SK-N-SH (cell line): Measurements from ENCODE around the gene SH2B3. TPM values are rescaled to one million over a fixed set of nuclear protein-coding genes. Genes with fewer than 3 reads are reported as not detected.
A peak's percentile ranks its signal among the peaks of the same experiment; 100 is the strongest.

Source experiments
- CTCF ChIA-PET: fragments of 300-600, 350-600 bp; formaldehyde crosslinking; extraction: SDS; loops from one replicate; lab custom pipeline; 2021; lab: Yijun Ruan, JAX
- POLR2A ChIA-PET: fragments of 350-600 bp; sonication (Branson Sonifier 250); formaldehyde crosslinking; extraction: SDS; loops from one replicate; lab custom pipeline; 2020; ENCODE audit warnings: antibody characterized with exemption, inconsistent platforms; lab: Yijun Ruan, JAX
- DNase-seq: peaks from one replicate; pipeline ENCODE4 v3.0.0; 2012
- H2AFZ ChIP-seq: fragments of 200-600 bp; sonication (generic); 2 replicates; pipeline ENCODE4 v1.8.1; 2016; ENCODE audit warnings: antibody characterized with exemption, mild to moderate bottlenecking, low read depth
- H3F3A ChIP-seq: fragments of 200-600 bp; sonication (generic); replicated peaks from 2 replicates; pipeline ENCODE3; 2016; ENCODE audit warnings: antibody characterized with exemption, mild to moderate bottlenecking; ENCODE audit not compliant: insufficient read depth
- H3K27ac ChIP-seq, 2 experiments: fragments of 200-500 bp in 1 of 2; fragments of 200-600 bp in 1 of 2; sonication (Bioruptor generic) in 1 of 2; sonication (generic), shearing (Covaris generic) in 1 of 2; 2 replicates each; pipeline versions ENCODE4 v1.5.1 to v1.6.1; 2014 to 2016; ENCODE audit warnings: low read depth in 2 of 2, inconsistent platforms in 1 of 2, low read length in 1 of 2, mild to moderate bottlenecking in 1 of 2, mixed read lengths in 1 of 2
- H3K27me3 ChIP-seq: fragments of 200-600 bp; sonication (generic), shearing (Covaris generic); 2 replicates; pipeline ENCODE4 v1.6.1; 2016; ENCODE audit warnings: mixed run types; ENCODE audit not compliant: insufficient read depth
- H3K36me3 ChIP-seq, 2 experiments: fragments of 200-500 bp in 1 of 2; fragments of 200-600 bp in 1 of 2; sonication (Bioruptor generic) in 1 of 2; sonication (generic) in 1 of 2; replicated peaks in 1 of 2; 2 replicates each; pipeline versions ENCODE3 to v1.5.1; 2014 to 2016; ENCODE audit warnings: low read length in 1 of 2, mild to moderate bottlenecking in 1 of 2; ENCODE audit not compliant: insufficient read depth in 2 of 2, control insufficient read depth in 1 of 2
- H3K4me1 ChIP-seq, 2 experiments: fragments of 200-500 bp in 1 of 2; fragments of 200-600 bp in 1 of 2; sonication (Bioruptor generic) in 1 of 2; sonication (generic), shearing (Covaris generic) in 1 of 2; 2 replicates each; pipeline versions ENCODE4 v1.5.1 to v1.6.1; 2014 to 2016; ENCODE audit warnings: low read depth in 1 of 2, low read length in 1 of 2, mixed run types in 1 of 2; ENCODE audit not compliant: insufficient read depth in 2 of 2, control insufficient read depth in 1 of 2
- H3K4me2 ChIP-seq: fragments of 200-600 bp; sonication (generic), shearing (Covaris generic); 2 replicates; pipeline ENCODE4 v1.6.1; 2017; ENCODE audit warnings: mixed run types
- H3K4me3 ChIP-seq, 2 experiments: fragments of 200-500 bp in 1 of 2; fragments of 200-600 bp in 1 of 2; sonication (Bioruptor generic) in 1 of 2; sonication (generic), shearing (Covaris generic) in 1 of 2; 2 replicates each; pipeline versions ENCODE4 v1.5.1 to v1.8.1; 2014 to 2016; ENCODE audit warnings: low read depth in 2 of 2, inconsistent platforms in 1 of 2, low read length in 1 of 2, mild to moderate bottlenecking in 1 of 2, mixed read lengths in 1 of 2, moderate library complexity in 1 of 2
- H3K79me2 ChIP-seq: fragments of 200-600 bp; sonication (generic); 2 replicates; pipeline ENCODE4 v1.8.1; 2017; ENCODE audit warnings: mild to moderate bottlenecking; ENCODE audit not compliant: insufficient read depth
- H3K9ac ChIP-seq: fragments of 200-600 bp; sonication (generic); 2 replicates; pipeline ENCODE4 v1.6.1; 2017; ENCODE audit warnings: mixed run types
- H3K9me2 ChIP-seq: fragments of 200-600 bp; sonication (generic); 2 replicates; pipeline ENCODE4 v1.6.1; 2017; ENCODE audit warnings: mixed run types
- H3K9me3 ChIP-seq: fragments of 200-600 bp; sonication (generic); 2 replicates; pipeline ENCODE4 v1.6.1; 2017; ENCODE audit warnings: mixed run types, mild to moderate bottlenecking, moderate library complexity
- H4K20me1 ChIP-seq: fragments of 200-600 bp; sonication (generic); 2 replicates; pipeline ENCODE4 v1.6.1; 2017; ENCODE audit warnings: mild to moderate bottlenecking, mixed run types; ENCODE audit not compliant: insufficient read depth
- CHD2 ChIP-seq: fragments of 150-350 bp; IDR thresholded peaks from 2 replicates; pipeline ENCODE4 v1.6.1; 2018; ENCODE audit warnings: low read length; ENCODE audit not compliant: partially characterized antibody
- EP300 ChIP-seq, 2 experiments: IDR thresholded peaks; 2 replicates each; pipeline versions ENCODE4 v1.4.0 to v1.6.1; 2012; ENCODE audit warnings: borderline replicate concordance in 1 of 2, low read depth in 1 of 2, low read length in 1 of 2
- FOSL2 ChIP-seq: IDR thresholded peaks from 2 replicates; pipeline ENCODE4 v1.4.0; 2012; ENCODE audit warnings: low read depth, mild to moderate bottlenecking, moderate library complexity, borderline replicate concordance
- FOXM1 ChIP-seq: IDR thresholded peaks from 2 replicates; pipeline ENCODE4 v1.4.0; 2012; ENCODE audit warnings: low read depth, mild to moderate bottlenecking
- GATA2 ChIP-seq: sonication (generic); formaldehyde crosslinking; IDR thresholded peaks from 2 replicates; pipeline ENCODE4 v1.5.0; 2020; ENCODE audit warnings: mild to moderate bottlenecking, missing genetic modification reagents
- MEF2A ChIP-seq: IDR thresholded peaks from 2 replicates; pipeline ENCODE4 v1.4.0; 2012; ENCODE audit warnings: low read depth, borderline replicate concordance
- NFIC ChIP-seq: IDR thresholded peaks from 2 replicates; pipeline ENCODE4 v1.4.0; 2012; ENCODE audit warnings: borderline replicate concordance
- NRF1 ChIP-seq: IDR thresholded peaks from 2 replicates; pipeline ENCODE4 v1.6.1; 2012; ENCODE audit warnings: low read depth, mild to moderate bottlenecking, low read length
- POLR2AphosphoS5 ChIP-seq: IDR thresholded peaks from 2 replicates; pipeline ENCODE4 v1.6.1; 2012; ENCODE audit warnings: low read depth, low read length
- RCOR1 ChIP-seq: fragments of 150-350 bp; IDR thresholded peaks from 2 replicates; pipeline ENCODE4 v1.6.1; 2017; ENCODE audit warnings: antibody characterized with exemption, low read length
- RFX5 ChIP-seq: IDR thresholded peaks from 2 replicates; pipeline ENCODE4 v1.6.1; 2012; ENCODE audit warnings: mild to moderate bottlenecking, improper control_type of control experiment, low read length
- SIN3A ChIP-seq: IDR thresholded peaks from 2 replicates; pipeline ENCODE4 v1.6.1; 2012; ENCODE audit warnings: low read depth, mild to moderate bottlenecking, low read length, moderate library complexity, borderline replicate concordance
- SMC3 ChIP-seq: IDR thresholded peaks from 2 replicates; pipeline ENCODE4 v1.6.1; 2012; ENCODE audit warnings: low read depth, low read length, improper control_type of control experiment
- TAF1 ChIP-seq: IDR thresholded peaks from 2 replicates; pipeline ENCODE4 v1.6.1; 2012; ENCODE audit warnings: low read depth, mild to moderate bottlenecking, low read length, moderate library complexity, borderline replicate concordance
- TEAD4 ChIP-seq: IDR thresholded peaks from 2 replicates; pipeline ENCODE4 v1.4.0; 2012; ENCODE audit warnings: mild to moderate bottlenecking, borderline replicate concordance; ENCODE audit not compliant: insufficient read depth
- WGBS: methylation state at CpG from one replicate; pipeline ENCODE4 v1.1.6; 2017; ENCODE audit warnings: low lambda C conversion rate; 5-methylcytosine and 5-hydroxymethylcytosine counted together
- polyA plus RNA-seq, 3 experiments: library from polyadenylated mRNA; depleted of rRNA; stranded (reverse); fragments of >200 nt; gene quantifications; 2 replicates each; pipeline ENCODE4 v1.2.3, GENCODE V29; 2012
- TF ChIP-seq, protein P1 (sequence below): IDR thresholded peaks from 2 replicates; pipeline ENCODE4; 2012
- TF ChIP-seq, protein P2 (sequence below): fragments of 150-350 bp; IDR thresholded peaks from 2 replicates; pipeline ENCODE4 v1.6.1; 2017; ENCODE audit warnings: antibody characterized with exemption, low read length, low read depth, borderline replicate concordance
- TF ChIP-seq, protein P3 (sequence below): IDR thresholded peaks from 2 replicates; pipeline ENCODE4 v1.4.0; 2012; ENCODE audit warnings: low read depth
- TF ChIP-seq, protein P4 (sequence below): fragments of 150-350 bp; IDR thresholded peaks from 2 replicates; pipeline ENCODE4 v1.6.1; 2016; ENCODE audit warnings: mild to moderate bottlenecking, low read depth, low read length
- TF ChIP-seq, protein P5 (sequence below): IDR thresholded peaks from 2 replicates; pipeline ENCODE4 v1.4.0; 2012; ENCODE audit warnings: low read depth, borderline replicate concordance

The SH2B3 gene
- polyA plus RNA-seq, 1 of the 3 experiments (the other 2 are of a cell fraction): 15.6 TPM

DNA sequence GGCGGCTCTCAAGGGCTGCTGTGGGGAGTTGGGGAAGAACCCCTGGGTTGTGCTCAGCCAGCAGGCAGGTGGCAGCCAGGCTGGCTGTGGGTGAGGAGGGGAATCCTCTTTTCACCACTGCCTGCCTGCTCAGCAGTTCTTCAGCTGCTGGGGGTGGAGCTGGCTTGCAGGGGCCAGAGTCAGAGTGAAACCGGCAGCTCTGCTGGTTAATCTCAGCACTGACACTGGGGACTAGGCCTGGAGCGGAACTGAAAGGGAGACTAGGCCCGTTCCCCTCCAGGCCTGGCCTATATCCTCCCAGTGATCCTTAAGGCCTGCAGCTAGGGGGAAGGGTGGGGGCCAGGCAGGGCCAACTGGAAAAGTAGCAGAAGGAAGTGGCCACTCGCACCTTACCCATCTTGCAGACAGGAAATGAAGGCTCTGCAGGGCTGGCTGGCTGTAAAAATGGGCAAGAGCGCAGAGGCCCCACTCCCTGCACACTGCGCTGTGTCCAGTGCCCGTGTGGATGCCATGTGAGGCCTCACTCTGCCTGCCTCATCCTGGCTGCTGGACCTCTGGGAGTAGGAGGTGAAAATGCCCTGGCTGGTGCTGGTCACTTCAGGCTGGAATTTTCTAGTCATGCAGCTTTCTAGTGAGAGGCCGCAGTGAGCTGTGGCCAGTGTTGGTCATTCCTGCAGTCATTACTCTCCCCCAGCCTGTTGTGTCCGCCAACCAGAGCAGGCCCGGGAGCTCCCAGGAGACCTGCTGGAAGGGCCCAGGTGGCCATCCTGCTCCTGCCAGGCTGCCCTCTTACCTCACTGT is 39.4 kb downstream of the SH2B3 start:
- POLR2A ChIA-PET: interaction anchor here (1.2 kb wide), 1 partner anchor 16 kb away, joined by 3 read pairs; no protein-coding TSS in a partner anchor
- TF ChIP-seq, protein P1, sequence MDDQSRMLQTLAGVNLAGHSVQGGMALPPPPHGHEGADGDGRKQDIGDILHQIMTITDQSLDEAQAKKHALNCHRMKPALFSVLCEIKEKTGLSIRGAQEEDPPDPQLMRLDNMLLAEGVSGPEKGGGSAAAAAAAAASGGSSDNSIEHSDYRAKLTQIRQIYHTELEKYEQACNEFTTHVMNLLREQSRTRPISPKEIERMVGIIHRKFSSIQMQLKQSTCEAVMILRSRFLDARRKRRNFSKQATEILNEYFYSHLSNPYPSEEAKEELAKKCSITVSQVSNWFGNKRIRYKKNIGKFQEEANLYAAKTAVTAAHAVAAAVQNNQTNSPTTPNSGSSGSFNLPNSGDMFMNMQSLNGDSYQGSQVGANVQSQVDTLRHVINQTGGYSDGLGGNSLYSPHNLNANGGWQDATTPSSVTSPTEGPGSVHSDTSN: no peak
- TF ChIP-seq TAF1 (no peak), FOXM1 (no peak)
- Histone ChIP-seq H3K9me3 (no peaks in the 10 kb centered on the region), H3K4me1 (peaks cover 29 to 48% of the 10 kb centered on the region in 2 experiments; a peak in 2 of 4 replicates), H3K79me2 (peaks cover 63% of the 10 kb centered on the region), H3K9ac (no peak overlapping the region), H3K36me3 (peaks cover 24 to 58% of the 10 kb centered on the region in 2 experiments), H3K4me2 (peak overlapping the region; percentile 8; the same call in 1 of the 2 replicates), H3K9me2 (no peaks in the 10 kb centered on the region), H3K27me3 (no peaks in the 10 kb centered on the region), H2AFZ (no peak overlapping the region), H3F3A (peaks cover 69% of the 10 kb centered on the region), H3K27ac (peak overlapping the region; percentile 34 to 85; a peak in 3 of 4 replicates), H3K4me3 (no peak overlapping the region), H4K20me1 (peaks cover 72% of the 10 kb centered on the region)
- 88% methylated on average over 5 of the region's 11 CpGs for WGBS
- DNase-seq: no peak
- CTCF ChIA-PET: interaction anchor here (0.8 to 28.3 kb wide), 5 partner anchors 10 to 44 kb away, joined by 3 to 618 read pairs (median 3); partner anchors contain the start of gene SH2B3

DNA sequence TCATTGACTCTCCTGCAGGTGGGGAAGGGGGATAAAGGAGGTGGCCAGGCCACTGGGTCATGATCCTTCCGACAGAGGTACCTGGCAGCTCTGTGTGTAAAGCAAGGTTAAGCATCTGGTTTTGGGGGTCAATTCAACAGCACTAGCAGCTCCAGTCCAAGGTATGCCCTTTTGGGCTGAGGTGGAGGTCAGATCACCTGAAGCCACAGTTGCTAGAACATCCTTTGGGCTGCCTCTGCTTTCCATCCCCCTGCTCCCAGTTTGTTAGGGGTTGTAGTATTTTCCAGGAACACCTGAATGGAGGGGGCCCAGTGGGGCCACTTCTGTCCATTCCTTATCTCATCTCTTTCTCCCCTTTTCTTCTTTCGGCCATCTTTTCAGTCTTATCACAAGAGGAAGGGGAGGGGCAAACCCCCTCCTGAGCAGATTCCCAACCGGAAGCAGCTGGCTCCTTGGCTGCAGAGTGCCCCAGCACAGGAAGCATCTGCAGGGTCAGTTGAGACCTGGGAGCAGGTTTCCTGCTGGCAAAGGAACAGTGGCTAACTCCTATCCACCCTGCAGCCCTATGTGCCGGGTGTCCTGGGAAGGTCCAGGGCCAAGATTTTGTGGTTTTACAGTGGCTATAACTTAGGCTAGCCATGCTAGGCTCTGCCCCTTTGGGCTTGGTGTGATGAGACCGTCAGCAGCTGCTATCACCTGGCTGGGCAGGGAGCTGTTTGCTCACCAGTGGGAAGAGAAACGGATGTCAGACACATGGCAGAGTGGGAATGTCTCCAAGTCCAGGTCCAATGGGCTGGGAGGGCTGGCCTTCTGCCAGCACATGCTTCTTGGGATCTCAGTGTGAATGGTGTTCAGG is 40.2 kb downstream of the SH2B3 start:
- Histone ChIP-seq H2AFZ (no peak overlapping the region), H4K20me1 (peaks cover 70% of the 10 kb centered on the region), H3K79me2 (peaks cover 55% of the 10 kb centered on the region), H3K9me2 (no peaks in the 10 kb centered on the region), H3K9me3 (no peaks in the 10 kb centered on the region), H3K27me3 (no peaks in the 10 kb centered on the region), H3K4me3 (no peak overlapping the region), H3K27ac (peak overlapping the region; percentile 34 to 85; a peak in 3 of 4 replicates), H3K4me1 (peaks cover 29 to 55% of the 10 kb centered on the region in 2 experiments; a peak in 2 of 4 replicates), H3F3A (peaks cover 75% of the 10 kb centered on the region), H3K9ac (no peak overlapping the region), H3K36me3 (peaks cover 32 to 66% of the 10 kb centered on the region in 2 experiments), H3K4me2 (peak overlapping the region; percentile 8; the same call in 1 of the 2 replicates)
- WGBS: 43% methylated on average over 5 of the region's 6 CpGs
- ChIA-PET POLR2A (no interaction called here), CTCF (interaction anchor here (0.9 to 28.3 kb wide), 5 partner anchors 13 to 44 kb away, joined by 3 to 618 read pairs (median 3); partner anchors contain the start of gene SH2B3)
- peak; percentile 76 for DNase-seq
- peak; percentile 70 for TF ChIP-seq NFIC
- TF ChIP-seq, protein P2, sequence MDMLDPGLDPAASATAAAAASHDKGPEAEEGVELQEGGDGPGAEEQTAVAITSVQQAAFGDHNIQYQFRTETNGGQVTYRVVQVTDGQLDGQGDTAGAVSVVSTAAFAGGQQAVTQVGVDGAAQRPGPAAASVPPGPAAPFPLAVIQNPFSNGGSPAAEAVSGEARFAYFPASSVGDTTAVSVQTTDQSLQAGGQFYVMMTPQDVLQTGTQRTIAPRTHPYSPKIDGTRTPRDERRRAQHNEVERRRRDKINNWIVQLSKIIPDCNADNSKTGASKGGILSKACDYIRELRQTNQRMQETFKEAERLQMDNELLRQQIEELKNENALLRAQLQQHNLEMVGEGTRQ: no peak
- TF ChIP-seq, protein P3, sequence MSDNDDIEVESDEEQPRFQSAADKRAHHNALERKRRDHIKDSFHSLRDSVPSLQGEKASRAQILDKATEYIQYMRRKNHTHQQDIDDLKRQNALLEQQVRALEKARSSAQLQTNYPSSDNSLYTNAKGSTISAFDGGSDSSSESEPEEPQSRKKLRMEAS: no peak
- peak; percentile 40 for TF ChIP-seq GATA2 (CRISPR knock-in tag)
- TF ChIP-seq TAF1: no peak
- TF ChIP-seq EP300 (IDR thresholded peaks at IDR 0.05; ENCODE audit: borderline replicate concordance in 1 of 2, low read depth in 1 of 2, low read length in 1 of 2): no peak
- no peak for TF ChIP-seq CHD2
- TF ChIP-seq SIN3A: no peak
- no peak for TF ChIP-seq TEAD4
- no peak for TF ChIP-seq RCOR1
- no peak for TF ChIP-seq MEF2A
- no peak for TF ChIP-seq NRF1
- TF ChIP-seq POLR2AphosphoS5: no peak
- TF ChIP-seq RFX5: no peak
- no peak for TF ChIP-seq FOSL2
- TF ChIP-seq, protein P4, sequence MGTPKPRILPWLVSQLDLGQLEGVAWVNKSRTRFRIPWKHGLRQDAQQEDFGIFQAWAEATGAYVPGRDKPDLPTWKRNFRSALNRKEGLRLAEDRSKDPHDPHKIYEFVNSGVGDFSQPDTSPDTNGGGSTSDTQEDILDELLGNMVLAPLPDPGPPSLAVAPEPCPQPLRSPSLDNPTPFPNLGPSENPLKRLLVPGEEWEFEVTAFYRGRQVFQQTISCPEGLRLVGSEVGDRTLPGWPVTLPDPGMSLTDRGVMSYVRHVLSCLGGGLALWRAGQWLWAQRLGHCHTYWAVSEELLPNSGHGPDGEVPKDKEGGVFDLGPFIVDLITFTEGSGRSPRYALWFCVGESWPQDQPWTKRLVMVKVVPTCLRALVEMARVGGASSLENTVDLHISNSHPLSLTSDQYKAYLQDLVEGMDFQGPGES: no peak
- TF ChIP-seq SMC3: no peak
- TF ChIP-seq, protein P5, sequence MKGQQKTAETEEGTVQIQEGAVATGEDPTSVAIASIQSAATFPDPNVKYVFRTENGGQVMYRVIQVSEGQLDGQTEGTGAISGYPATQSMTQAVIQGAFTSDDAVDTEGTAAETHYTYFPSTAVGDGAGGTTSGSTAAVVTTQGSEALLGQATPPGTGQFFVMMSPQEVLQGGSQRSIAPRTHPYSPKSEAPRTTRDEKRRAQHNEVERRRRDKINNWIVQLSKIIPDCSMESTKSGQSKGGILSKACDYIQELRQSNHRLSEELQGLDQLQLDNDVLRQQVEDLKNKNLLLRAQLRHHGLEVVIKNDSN: no peak
